Hypothalamus (tissue), 51 donors: ENCODE measurements around the gene STX2.
"Not testable (repeated sequence)": the region's sequence is repeated elsewhere in the genome, so short reads cannot be mapped to it uniquely, and the experiment has no call there.

Experiments
- DNase-seq, 51 donors: peaks; one replicate each; lab custom pipeline; 2025; lab: John Stamatoyannopoulos, UW

The STX2 gene

DNA sequence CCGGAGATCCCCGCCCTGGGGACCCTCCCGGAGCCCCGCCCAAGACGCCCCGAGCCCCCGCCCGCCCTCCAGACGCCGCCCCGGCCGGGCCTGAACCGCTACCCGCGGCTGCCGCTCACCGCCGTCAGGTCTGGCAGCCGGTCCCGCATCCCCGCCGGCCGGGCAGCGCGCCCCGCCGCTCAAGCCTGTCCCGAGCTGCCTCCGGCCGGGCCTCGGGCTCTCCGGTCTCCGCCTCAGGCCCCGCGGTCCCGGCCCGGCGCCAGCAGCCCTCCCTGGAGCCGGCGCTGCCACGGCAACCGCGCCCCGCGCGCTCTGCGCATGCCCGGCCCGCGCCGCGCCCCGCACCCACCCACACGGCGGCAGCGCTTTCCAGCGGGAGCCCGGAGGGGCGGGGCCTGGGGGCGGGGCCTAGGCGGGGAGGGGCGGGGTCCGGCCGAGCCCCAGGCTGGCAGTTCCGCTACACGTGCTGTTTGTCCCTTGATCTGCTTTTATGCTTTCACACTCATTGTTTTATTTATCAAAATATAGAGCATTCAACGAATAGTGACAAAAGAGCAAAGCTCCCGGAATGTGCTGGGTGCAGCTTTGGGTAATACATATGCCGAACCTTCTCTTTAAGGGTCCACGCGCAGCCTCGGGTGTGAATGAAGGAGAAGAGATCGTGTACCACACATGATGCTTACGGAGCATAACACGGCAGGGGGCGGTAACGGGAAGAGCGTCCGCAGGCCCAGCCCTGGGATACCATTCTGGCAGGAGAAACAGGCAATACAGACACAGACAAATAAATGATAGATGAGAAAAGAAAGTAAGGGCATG, at the start of gene STX2:
TSS of gene STX2 (minus strand) at position 300 of the 819 bp plus-strand sequence. CDS start at position 149, 151 bp downstream.
- peak; percentile 16 to 95 (median 81) for DNase-seq

DNA sequence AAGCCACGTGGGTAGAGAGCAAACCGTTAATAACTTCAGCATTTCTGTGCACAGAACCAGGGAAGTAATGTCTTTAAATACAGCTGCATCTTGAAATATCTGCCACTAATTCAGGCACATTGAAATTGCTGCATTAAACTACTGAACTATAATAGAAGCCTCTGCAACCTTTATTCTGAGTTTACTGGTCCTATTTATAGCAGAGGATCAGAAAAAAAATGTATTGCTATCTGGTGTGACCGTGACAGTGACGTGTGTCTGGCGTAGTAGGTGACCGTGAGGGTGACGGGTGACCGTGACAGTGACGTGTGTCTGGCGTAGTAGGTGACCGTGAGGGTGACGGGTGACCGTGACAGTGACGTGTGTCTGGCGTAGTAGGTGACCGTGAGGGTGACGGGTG, 48.1 kb upstream of the STX2 start:
- DNase-seq, result not testable (repeated sequence)

DNA sequence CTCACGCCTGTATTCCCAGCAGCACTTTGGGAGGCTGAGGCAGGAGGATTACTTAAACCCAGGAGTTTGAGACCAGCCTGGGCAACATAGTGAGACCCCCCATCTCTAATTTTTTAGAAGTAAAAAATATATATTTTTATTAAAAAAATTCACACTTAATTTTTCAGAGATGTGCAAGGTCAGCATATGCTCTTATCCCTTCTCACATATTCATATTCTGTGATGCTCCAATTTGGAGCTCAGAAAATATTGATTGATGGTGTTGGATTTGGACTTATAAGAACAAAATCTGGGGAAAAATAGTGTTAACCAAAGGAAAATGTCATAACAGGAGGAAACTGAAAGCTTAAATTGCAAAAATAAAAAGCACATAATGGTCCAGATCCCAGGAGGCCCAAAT, 42.5 kb upstream of the STX2 start:
- DNase-seq, result no peak

DNA sequence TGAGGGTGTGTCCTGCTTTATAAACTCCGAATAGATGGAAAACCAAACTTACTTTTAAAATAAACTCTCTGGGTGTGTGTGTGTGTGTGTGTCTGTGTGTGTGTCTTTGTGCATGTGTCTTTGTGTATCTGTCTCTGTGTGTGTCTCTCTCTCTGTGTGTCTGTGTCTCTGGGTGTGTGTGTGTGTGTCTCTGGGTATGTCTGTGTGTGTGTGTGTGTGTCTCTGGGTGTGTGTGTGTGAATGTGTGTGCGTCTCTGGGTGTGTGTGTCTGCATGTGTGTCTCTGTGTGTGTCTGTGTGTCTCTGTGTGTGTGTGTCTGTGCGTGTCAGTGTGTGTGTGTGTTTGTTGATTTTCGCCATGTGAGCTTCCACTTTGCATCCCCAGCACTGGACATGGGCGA, 42.0 kb upstream of the STX2 start:
- DNase-seq, result no peak

DNA sequence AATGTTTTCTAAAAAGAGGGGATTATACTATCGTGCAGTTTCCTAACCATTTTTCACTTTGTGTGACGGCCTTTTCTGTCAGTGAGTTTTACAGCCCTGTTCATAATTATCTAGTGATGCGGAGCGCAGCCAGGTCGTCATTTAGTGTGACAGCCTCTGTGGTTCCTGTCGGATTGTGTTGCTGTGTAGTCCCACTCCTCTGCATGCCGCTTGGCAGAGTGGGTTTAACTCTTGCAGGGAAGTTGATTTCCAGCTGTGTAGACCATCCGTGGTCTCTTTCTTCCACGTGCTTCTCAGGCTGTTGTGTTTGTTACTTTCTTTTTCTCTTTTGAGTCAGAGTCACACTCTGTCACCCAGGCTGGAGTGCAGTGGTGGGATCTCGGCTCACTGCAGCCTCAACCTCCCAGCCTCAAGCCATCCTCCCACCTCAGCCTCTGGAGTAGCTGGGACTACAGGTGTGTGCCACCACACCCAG, 41.4 kb upstream of the STX2 start:
- no peak for DNase-seq

DNA sequence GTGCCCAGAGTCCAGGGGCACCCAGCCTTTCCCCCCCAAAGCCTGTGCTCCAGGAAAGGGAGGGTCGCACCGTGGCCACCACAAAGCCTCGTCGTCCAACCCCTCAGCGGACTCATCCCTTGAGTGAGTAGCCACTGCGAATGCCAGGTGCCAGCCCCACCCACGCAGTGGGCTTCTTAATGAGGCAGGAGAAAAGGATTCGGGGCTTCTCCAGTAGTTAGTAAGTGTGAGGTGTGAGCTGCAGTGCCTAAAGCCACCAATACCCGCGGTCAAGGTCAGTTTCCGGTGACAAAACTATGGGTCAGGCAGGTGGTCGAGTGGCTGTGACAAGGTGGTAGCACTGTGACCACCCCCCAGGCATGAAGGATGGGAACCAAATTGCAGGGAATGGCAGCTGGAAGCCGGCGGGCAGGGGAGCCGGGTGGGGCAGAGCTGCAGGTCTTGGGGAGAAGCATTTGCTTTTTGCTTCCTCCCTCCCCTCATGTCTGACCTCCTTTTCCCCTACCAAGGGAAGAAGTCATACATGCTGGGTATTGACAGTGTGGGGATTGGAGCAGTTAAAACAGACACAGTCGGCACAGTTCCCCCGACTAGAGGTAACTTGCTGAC, 40.8 kb upstream of the STX2 start:
- DNase-seq, result no peak

DNA sequence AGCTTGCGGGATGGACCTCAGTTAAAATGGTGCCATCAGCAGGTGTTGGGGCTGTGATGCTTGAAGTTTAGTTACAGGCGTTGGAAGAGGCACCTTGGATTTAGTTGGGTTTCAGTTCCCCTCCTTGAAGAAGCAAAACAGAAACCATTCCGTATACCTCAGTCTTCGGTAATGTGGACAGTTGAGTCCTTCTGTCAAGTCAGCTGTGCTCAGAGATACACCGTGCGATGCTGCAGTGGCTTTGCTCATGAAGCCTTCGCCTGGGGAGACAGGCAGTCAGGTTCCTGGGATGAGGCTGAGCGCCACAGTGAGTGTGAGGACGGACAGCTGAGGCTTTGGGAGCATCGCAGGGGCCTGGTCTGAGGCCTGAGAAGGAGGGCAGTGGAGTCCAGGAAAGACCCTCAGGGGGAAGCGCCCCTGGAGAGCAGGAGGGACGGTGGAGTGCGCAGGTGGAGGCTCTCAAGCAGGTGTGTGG, 40.2 kb upstream of the STX2 start:
- no peak for DNase-seq

DNA sequence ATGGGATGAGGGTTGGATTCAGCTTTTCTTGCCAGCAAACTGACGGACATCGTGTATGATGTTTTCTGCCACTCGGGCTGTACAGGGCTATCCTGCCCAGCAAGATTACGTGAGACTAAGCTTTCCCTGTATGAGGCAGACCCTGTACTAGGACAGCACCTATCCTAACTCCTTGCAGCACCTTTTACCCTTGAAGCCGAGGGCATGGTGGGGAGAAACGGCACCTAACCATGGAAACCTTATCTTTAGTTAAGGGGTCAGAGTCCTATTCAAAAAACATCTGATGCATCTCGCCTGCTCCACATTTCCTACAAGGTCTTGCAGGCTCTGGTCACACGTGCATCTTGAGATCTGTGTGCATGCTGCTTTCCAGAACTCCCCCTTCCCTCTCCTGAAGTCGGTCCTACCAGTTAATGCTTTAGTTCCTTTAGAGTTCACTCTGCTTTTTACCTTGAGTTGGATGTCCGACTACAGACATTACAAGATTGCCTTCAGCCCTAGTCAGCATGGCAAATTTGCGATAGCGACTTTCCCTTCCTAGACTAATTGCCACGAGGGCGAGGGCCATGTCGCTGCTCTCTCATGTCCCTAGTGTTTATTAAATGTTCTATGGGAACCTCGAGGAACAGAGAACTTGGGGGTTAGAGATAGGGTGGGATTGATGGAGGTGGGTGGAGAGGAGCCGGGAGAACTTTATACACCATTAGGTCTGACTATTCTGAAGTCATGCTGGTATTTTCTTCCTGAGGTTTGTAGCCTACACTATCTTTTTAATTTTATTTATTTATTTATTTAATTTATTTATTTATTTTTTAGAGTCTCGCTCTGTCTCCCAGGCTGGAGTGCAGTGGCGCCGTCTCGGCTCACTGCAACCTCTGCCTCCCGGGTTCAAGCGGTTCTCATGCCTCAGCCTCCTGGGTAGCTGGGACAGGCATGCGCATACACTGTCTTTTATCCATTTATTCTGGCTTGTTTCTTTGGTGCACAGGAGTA, 39.4 kb upstream of the STX2 start:
- DNase-seq, result no peak

DNA sequence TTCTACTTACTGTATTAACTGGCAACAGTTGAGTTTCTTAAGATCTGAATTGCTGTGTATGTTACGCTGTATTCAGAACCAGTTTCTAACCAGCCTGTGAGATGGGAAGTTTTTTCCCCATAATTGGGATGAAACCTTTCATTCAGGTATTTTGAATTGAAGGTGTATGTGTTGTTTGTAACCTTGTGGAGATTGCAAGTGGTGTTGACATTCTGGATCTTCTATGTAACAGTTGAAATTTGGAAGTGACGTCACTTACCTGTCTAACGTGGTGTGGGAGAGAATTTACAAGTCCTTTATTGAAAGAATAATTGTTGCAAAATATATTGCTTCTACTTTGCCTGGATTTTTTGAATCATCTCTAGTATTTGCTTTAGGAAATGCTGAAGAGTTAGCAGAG, 38.3 kb upstream of the STX2 start:
- DNase-seq, result no peak

DNA sequence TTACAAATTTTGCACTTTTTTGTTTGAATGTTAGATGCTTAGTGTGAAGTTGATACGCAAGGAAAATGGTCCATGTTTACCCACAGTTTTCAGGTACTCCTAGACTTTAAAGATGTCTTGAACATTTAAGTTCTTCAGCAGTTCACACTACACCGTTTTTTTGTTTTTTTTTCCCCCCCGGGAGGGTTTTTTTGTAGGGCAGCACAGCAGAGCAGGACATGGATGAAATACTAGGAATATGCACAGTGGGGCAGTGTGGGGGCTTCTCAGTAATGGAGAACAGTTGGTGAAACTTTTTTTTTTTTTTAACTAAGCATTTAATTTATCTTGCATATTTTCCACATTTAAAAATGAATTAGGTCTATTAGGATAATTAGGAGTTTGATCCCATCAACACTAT, 37.7 kb upstream of the STX2 start:
- no peak for DNase-seq

DNA sequence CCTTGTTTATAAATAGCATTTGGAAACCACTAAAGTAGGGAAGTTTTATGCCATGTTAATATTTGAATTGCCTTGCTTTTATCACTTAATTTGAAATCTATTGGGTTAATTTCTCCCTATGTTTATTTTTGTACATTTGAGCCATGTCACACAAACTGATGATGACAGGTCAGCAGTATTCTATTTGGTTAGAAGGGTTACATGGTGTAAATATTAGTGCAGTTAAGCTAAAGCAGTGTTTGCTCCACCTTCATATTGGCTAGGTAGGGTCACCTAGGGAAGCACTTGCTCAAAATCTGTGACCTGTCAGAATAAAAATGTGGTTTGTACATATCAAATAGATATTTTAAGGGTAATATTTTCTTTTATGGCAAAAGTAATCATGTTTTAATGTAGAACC, 37.2 kb upstream of the STX2 start:
- no peak for DNase-seq

DNA sequence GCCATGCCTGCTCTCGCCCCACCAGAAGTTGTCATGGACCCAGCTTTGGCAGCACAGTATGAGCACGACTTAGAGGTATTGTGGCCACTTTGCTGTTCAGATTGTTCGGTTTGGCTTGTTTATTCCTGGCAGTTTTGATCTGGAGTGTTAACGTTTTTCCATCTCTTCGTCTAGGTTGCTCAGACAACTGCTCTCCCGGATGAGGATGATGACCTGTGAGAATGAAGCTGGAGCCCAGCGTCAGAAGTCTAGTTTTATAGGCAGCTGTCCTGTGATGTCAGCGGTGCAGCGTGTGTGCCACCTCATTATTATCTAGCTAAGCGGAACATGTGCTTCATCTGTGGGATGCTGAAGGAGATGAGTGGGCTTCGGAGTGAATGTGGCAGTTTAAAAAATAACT, 36.7 kb upstream of the STX2 start:
- DNase-seq, result not testable (repeated sequence)

DNA sequence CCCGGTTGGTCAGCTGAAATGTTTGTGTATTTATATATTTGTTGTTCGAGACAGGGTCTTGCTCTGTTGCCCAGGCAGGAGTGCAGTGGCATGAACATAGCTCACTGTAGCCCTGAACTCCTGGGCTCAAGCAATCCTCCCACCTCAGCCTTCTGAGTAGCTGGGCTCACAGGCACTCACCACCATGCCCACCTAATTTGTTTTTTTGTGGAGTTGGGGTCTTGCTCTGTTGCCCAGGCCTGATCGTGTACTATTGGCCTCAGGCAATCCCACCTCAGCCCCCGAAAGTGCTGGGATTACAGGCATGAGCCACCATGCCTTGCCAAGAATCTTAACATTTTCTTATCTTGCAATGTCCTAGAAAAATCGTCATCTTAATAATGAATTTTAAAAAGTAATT, 36.1 kb upstream of the STX2 start:
- DNase-seq, result no peak

DNA sequence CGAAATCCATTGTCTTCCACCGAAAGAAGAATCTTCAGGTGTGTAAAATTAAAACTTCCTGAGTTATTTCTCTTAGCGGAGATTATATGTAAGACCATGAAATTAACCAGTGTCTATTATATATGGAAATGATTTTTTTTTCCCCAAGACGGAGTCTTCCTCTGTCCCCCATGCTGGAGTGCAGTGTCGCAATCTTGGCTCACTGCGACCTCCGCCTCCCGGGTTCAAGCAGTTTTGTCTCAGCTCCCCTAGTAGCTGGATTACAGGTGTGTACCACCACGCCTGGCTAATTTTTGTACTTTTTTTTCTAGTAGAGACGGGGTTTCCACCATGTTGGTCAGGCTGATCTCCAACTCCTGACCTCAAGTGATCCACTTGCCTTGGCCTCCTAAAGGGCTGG, 35.6 kb upstream of the STX2 start:
- no peak for DNase-seq

DNA sequence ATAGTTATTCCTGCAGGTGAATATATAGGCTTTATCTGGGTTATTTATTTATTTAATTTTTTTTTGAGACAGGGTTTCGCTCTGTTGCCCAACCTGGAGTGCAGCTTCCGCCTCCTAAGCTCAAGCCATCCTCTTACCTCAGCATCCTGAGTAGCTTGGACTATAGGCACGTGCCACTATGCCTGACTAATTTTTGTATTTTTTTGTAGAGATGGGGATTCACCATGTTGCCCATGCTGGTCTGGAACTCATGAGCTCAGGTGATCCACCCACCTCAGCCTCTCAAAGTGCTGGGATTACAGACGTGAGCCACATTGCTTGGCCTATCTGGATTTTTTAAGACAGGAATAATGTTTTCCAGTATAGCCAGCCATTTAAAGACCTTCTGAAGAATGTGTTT, 34.8 kb upstream of the STX2 start:
- no peak for DNase-seq

DNA sequence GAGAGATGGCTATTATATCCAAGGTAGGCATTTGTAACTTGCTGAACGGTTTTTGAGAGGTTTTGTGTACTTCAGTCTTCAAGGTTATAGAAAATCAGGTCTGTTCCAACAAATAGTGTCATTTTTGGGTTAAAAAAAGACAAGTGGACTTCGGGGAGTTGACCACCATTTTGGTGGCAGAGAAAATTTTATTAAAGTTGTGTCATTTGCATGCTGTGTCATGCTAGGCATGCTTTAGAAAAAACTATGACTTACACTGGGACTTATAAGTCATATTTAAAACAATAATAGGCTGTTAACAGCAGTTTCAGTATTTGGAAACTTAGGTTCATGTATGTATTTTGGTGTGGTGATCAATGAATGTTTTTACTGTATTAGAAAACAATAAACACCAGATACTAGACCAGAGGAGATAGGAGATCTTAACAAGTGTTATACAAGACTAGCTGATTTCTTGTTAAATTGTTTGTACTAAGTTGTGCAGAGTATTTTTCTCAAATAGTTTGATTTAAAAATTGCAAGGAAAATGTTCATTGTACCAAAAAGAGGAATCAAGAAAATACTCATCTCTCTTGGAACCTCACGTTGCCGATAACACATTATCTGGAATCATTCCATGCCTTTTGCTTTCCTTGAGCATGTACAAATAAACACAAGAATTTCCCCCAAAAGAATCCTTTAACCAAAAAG, 34.2 kb upstream of the STX2 start:
- no peak for DNase-seq

DNA sequence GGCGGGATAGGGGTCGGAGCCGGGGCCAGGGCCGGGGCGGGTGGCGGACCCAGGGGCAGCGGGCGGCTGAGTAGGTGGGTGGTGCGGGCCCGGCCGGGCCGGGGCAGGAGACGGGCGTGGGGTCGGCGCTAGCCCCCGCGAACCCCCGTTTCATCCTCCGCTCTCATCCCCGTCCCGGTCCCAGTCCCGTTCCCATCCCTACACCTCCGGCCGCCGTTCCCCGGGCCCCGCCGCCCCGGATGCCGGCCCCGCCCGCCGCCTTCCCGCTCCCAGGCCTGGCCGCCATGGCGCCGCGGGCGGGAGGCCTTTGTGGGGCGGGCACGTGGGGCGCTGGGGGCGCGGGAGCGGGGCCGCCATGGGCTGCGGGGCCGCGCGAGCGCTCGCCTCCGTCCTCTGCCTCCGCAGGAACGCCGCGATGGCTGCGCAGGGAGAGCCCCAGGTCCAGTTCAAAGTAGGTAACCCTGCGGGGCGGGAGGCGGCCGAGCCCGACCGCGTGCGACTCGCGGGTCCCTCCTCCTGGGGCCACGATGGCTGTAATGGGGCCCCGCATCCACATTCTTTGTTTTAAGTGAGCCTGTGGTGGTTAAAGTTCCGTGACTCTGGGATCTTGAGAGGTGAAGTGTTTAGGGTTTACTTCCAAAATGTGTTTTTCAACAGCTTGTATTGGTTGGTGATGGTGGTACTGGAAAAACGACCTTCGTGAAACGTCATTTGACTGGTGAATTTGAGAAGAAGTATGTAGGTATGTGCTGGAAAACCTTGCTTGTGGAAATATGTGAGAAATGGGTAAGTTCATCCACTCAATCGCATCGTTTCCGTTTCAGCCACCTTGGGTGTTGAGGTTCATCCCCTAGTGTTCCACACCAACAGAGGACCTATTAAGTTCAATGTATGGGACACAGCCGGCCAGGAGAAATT, 33.4 kb upstream of the STX2 start:
- peak in 36 of 51 donors; percentile 5 to 77 (median 48) for DNase-seq

DNA sequence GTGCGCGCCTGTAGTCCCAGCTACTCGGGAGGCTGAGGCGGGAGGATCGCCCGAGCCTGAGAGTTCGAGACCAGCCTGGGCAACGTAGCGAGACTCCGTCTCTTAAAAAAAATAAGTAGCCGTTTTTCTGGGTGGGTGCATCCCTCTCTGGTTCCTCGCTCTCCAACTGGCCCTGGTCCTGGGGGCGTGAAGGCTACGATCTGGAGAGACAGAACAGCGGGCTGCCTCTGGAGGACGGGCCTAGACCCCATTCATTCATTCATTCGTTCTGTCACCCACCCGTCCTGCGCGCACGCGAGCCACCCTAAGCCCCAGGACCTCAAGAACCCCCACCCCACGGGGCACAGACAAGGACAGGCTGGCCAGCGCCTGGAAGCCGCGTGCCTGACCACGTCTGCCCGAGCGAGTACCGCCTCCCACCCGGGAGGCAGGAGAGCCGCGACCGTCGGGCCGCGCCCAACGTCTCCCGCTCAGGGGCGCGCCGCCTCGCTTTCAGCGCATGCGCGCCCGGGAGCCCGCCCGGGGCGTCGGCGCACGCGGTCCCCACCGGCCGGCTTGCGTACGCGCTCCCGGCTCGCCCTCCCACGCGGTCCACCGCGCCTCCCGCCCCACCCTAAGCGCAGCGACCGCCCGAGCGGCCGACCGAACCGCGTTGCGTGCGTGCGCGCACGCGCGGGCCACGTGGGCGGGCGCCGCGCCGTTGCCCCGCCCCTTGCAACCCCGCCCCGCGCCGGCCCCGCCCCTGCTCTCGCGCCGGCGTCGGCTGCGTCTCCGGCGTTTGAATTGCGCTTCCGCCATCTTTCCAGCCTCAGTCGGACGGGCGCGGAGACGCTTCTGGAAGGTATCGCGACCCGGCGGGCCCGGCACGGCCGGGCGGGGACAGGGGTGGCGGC, 32.5 kb upstream of the STX2 start, which contains the start of gene RAN:
TSS of gene RAN (plus strand) at position 781 of the 893 bp plus-strand sequence. CDS start 528 bp downstream, outside the sequence.
- peak; percentile 29 to 94 (median 80) for DNase-seq
